ENCODE data around the gene ULK2. TPM values are rescaled to one million over a fixed set of nuclear protein-coding genes. Genes with fewer than 3 reads are reported as not detected.

Gene ULK2
- polyA plus RNA-seq, 1 donor from 2014 or later = 55.1 TPM

DNA sequence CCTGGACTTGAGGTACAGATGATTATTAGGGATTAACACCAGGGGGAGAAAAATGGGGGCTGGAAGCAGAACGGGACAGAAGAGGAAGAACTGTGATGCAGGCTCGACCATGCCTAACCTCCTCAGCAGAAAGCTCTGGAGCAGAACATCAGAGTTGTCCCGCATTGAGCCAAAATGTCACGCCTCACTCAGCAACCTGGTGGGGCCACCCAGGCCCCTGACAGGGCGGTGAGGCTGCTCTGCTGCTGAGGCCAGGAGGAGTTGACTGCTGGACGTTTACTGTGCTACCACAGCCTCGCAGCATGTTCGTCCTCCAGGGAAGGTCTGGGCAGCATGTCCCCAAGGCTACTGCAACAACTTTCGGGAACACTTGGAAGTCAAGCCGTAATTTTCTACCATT, 6.5 kb upstream of the ULK2 start:
- no peak overlapping the region for H3K27ac ChIP-seq (ENCODE audit: low read length)
- H3K27me3 ChIP-seq (ENCODE audit: insufficient read depth, low read depth, low read length) = no peaks in the 10 kb centered on the region
- no peaks in the 10 kb centered on the region for H3F3A ChIP-seq (ENCODE audit: insufficient read depth, low read length, poor library complexity, severe bottlenecking)
- no peak for TF ChIP-seq EZH2 (IDR thresholded peaks at IDR 0.05; ENCODE audit: borderline replicate concordance, insufficient read depth, low read length, poor library complexity, severe bottlenecking)
- TF ChIP-seq MXI1 (conservative IDR thresholded peaks at IDR 0.05; ENCODE audit: poor library complexity, severe bottlenecking) = no peak
- no peak for TF ChIP-seq RAD21 (conservative IDR thresholded peaks at IDR 0.05)
- no peak for TF ChIP-seq TAF1 (IDR thresholded peaks at IDR 0.05; ENCODE audit: low read depth)
- no peaks in the 10 kb centered on the region for H3K9me3 ChIP-seq (ENCODE audit: low read length)
- H4K20me1 ChIP-seq (ENCODE audit: insufficient read depth) = no peaks in the 10 kb centered on the region
- no peak overlapping the region for H3K4me2 ChIP-seq (ENCODE audit: low read length)
- no peak overlapping the region for H2AFZ ChIP-seq (ENCODE audit: low read depth, low read length)
- no peaks in the 10 kb centered on the region for H3K79me2 ChIP-seq (replicated peaks; ENCODE audit: insufficient read depth, low read length)
- H3K4me3 ChIP-seq (ENCODE audit: low read length) = no peak overlapping the region
- H3K9ac ChIP-seq (ENCODE audit: low read length) = no peak overlapping the region
- H3K9me2 ChIP-seq (ENCODE audit: insufficient read depth, low read length) = no peaks in the 10 kb centered on the region
- H3K36me3 ChIP-seq (ENCODE audit: insufficient read depth, low read length) = no peaks in the 10 kb centered on the region

DNA sequence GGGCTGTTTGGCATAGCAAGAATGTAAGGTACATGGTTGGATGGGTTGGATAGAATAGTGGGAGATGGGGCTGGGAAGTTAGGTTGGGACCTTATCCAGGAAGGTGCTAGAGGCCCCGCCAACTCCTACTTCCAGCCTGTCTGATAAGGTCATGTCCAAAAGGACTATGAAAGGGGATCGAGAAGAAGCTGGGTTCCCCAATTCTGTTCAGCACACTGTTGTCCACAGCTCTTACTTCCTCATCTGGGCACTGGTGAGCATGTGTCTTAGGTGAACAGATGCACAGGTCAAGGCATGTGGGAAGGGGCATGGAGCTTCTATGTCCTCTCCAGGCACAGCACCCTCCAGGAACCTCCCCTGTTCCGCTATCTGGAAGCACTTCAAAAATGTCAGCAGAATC, 5.6 kb upstream of the ULK2 start:
- Histone ChIP-seq H3K36me3 (ENCODE audit: insufficient read depth, low read length) (no peaks in the 10 kb centered on the region), H3K79me2 (replicated peaks; ENCODE audit: insufficient read depth, low read length) (no peaks in the 10 kb centered on the region), H3K4me2 (ENCODE audit: low read length) (no peak overlapping the region), H4K20me1 (ENCODE audit: insufficient read depth) (no peaks in the 10 kb centered on the region), H3K9ac (ENCODE audit: low read length) (no peak overlapping the region), H3K9me3 (ENCODE audit: low read length) (no peaks in the 10 kb centered on the region), H3K4me3 (ENCODE audit: low read length) (no peak overlapping the region), H3K27ac (ENCODE audit: low read length) (no peak overlapping the region), H3F3A (ENCODE audit: insufficient read depth, low read length, poor library complexity, severe bottlenecking) (no peaks in the 10 kb centered on the region), H3K27me3 (ENCODE audit: insufficient read depth, low read depth, low read length) (no peaks in the 10 kb centered on the region), H3K9me2 (ENCODE audit: insufficient read depth, low read length) (no peaks in the 10 kb centered on the region), H2AFZ (ENCODE audit: low read depth, low read length) (no peak overlapping the region)
- TF ChIP-seq POLR2AphosphoS5 (IDR thresholded peaks at IDR 0.05) = no peak
- TF ChIP-seq RAD21 (conservative IDR thresholded peaks at IDR 0.05) = no peak
- TF ChIP-seq TAF1 (IDR thresholded peaks at IDR 0.05; ENCODE audit: low read depth) = no peak
- no peak for TF ChIP-seq CTCF (IDR thresholded peaks at IDR 0.05; ENCODE audit: poor library complexity, severe bottlenecking)
- no peak for TF ChIP-seq MXI1 (conservative IDR thresholded peaks at IDR 0.05; ENCODE audit: poor library complexity, severe bottlenecking)
- no peak for TF ChIP-seq EZH2 (IDR thresholded peaks at IDR 0.05; ENCODE audit: borderline replicate concordance, insufficient read depth, low read length, poor library complexity, severe bottlenecking)
- TF ChIP-seq SMC3 (conservative IDR thresholded peaks at IDR 0.05; ENCODE audit: poor library complexity) = no peak
- no peak for TF ChIP-seq EP300 (conservative IDR thresholded peaks at IDR 0.05; ENCODE audit: poor library complexity, severe bottlenecking)
- TF ChIP-seq, protein P1, sequence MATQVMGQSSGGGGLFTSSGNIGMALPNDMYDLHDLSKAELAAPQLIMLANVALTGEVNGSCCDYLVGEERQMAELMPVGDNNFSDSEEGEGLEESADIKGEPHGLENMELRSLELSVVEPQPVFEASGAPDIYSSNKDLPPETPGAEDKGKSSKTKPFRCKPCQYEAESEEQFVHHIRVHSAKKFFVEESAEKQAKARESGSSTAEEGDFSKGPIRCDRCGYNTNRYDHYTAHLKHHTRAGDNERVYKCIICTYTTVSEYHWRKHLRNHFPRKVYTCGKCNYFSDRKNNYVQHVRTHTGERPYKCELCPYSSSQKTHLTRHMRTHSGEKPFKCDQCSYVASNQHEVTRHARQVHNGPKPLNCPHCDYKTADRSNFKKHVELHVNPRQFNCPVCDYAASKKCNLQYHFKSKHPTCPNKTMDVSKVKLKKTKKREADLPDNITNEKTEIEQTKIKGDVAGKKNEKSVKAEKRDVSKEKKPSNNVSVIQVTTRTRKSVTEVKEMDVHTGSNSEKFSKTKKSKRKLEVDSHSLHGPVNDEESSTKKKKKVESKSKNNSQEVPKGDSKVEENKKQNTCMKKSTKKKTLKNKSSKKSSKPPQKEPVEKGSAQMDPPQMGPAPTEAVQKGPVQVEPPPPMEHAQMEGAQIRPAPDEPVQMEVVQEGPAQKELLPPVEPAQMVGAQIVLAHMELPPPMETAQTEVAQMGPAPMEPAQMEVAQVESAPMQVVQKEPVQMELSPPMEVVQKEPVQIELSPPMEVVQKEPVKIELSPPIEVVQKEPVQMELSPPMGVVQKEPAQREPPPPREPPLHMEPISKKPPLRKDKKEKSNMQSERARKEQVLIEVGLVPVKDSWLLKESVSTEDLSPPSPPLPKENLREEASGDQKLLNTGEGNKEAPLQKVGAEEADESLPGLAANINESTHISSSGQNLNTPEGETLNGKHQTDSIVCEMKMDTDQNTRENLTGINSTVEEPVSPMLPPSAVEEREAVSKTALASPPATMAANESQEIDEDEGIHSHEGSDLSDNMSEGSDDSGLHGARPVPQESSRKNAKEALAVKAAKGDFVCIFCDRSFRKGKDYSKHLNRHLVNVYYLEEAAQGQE (IDR thresholded peaks at IDR 0.05; ENCODE audit: borderline replicate concordance) = no peak

DNA sequence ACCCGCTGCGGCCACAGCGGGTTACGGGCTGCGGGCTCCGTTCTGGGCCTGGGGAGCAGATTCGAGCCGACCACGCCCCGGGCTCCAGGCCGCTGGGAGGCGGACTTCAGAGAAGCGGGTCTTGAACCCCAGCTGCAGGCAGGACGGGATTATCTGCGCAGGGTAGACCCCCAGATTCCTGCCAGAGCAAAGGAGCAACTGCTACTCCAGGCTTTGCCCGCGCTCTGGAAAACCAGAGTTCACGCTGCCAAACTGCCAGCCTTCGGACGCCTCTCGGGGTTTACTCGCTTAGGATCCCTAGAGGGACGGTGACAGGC, 301 bp upstream of the ULK2 start:
- Histone ChIP-seq H3K9ac (ENCODE audit: low read length) (peak overlapping the region; percentile 85), H3K27ac (ENCODE audit: low read length) (peak overlapping the region; percentile 65), H3K79me2 (replicated peaks; ENCODE audit: insufficient read depth, low read length) (no peaks in the 10 kb centered on the region), H2AFZ (ENCODE audit: low read depth, low read length) (peak overlapping the region; percentile 56), H3K9me3 (ENCODE audit: low read length) (no peaks in the 10 kb centered on the region), H3K27me3 (ENCODE audit: insufficient read depth, low read depth, low read length) (no peaks in the 10 kb centered on the region), H3K4me3 (ENCODE audit: low read length) (peak overlapping the region; percentile 89), H4K20me1 (ENCODE audit: insufficient read depth) (no peaks in the 10 kb centered on the region), H3K36me3 (ENCODE audit: insufficient read depth, low read length) (no peaks in the 10 kb centered on the region), H3K4me2 (ENCODE audit: low read length) (no peak overlapping the region), H3K9me2 (ENCODE audit: insufficient read depth, low read length) (no peaks in the 10 kb centered on the region), H3F3A (ENCODE audit: insufficient read depth, low read length, poor library complexity, severe bottlenecking) (no peaks in the 10 kb centered on the region)
- TF ChIP-seq, protein P1 (IDR thresholded peaks at IDR 0.05; ENCODE audit: borderline replicate concordance) = peak; percentile 3
- TF ChIP-seq EP300 (conservative IDR thresholded peaks at IDR 0.05; ENCODE audit: poor library complexity, severe bottlenecking) = no peak
- peak; percentile 36 for TF ChIP-seq CTCF (IDR thresholded peaks at IDR 0.05; ENCODE audit: poor library complexity, severe bottlenecking)

Data from neural cell (in vitro differentiated cells).